ENCODE data around the gene RHNO1. TPM values are rescaled to one million over a fixed set of nuclear protein-coding genes. Genes with fewer than 3 reads are reported as not detected.

The RHNO1 gene
- total RNA-seq, 1 experiment from 2014 or later, result 99.8 TPM

GRCh38 chr12:2912216-2912575 is 35.2 kb downstream of the RHNO1 start:
- Histone ChIP-seq H3K4me1 (no peaks in the 10 kb centered on the region), H3K4me3 (ENCODE audit: low read depth, low read length) (no peak overlapping the region), H3K9me3 (no peaks in the 10 kb centered on the region), H3K27me3 (replicated peaks; ENCODE audit: control insufficient read depth, insufficient read depth, low read length) (no peaks in the 10 kb centered on the region), H3K36me3 (ENCODE audit: control insufficient read depth, insufficient read depth, low read length) (peaks cover 1% of the 10 kb centered on the region; the same call in 1 of the 2 replicates)
- no peak for TF ChIP-seq CTCF (IDR thresholded peaks at IDR 0.05; ENCODE audit: insufficient read depth in 1 of 2, low read depth in 1 of 2, low read length in 1 of 2, severe bottlenecking in 1 of 2, unreplicated experiment in 1 of 2)
- Mint-ChIP-seq H3K9me3 (ENCODE audit: unreplicated experiment) (no peaks in the 10 kb centered on the region), H3K27ac (ENCODE audit: unreplicated experiment) (no peak overlapping the region), H3K36me3 (ENCODE audit: insufficient read depth, unreplicated experiment) (peaks cover 50% of the 10 kb centered on the region), H3K27me3 (ENCODE audit: insufficient read depth, unreplicated experiment) (no peaks in the 10 kb centered on the region), H3K4me1 (ENCODE audit: low read depth, unreplicated experiment) (peaks cover 7% of the 10 kb centered on the region), H3K4me3 (ENCODE audit: unreplicated experiment) (no peak overlapping the region)
- no TSS peak for BruUV-seq (replicated peaks)
- intact Hi-C loops (cut with micrococcal nuclease; ENCODE audit: unreplicated experiment), result no loop called here
- CTCF ChIA-PET, result interaction anchor here (0.9 kb wide), 1 partner anchor 26 kb away, joined by 14 read pairs; no protein-coding TSS in a partner anchor
- DNase-seq, result no peak
- POLR2A ChIA-PET, result no interaction called here

GRCh38 chr12:2919249-2919648 is 42.2 kb downstream of the RHNO1 start:
- Histone ChIP-seq H3K36me3 (ENCODE audit: control insufficient read depth, insufficient read depth, low read length) (peaks cover 1% of the 10 kb centered on the region; the same call in 1 of the 2 replicates), H3K27me3 (replicated peaks; ENCODE audit: control insufficient read depth, insufficient read depth, low read length) (no peaks in the 10 kb centered on the region), H3K4me1 (no peaks in the 10 kb centered on the region), H3K9me3 (no peaks in the 10 kb centered on the region), H3K4me3 (ENCODE audit: low read depth, low read length) (no peak overlapping the region)
- intact Hi-C loops (cut with micrococcal nuclease; ENCODE audit: unreplicated experiment), result no loop called here
- ChIA-PET CTCF (no interaction called here), POLR2A (no interaction called here)
- no peak for TF ChIP-seq CTCF (IDR thresholded peaks at IDR 0.05; ENCODE audit: insufficient read depth in 1 of 2, low read depth in 1 of 2, low read length in 1 of 2, severe bottlenecking in 1 of 2, unreplicated experiment in 1 of 2)
- H3K4me3 Mint-ChIP-seq (ENCODE audit: unreplicated experiment), result no peak overlapping the region
- BruUV-seq (replicated peaks), result no TSS peak
- no peaks in the 10 kb centered on the region for H3K4me1 Mint-ChIP-seq (ENCODE audit: low read depth, unreplicated experiment)
- H3K27me3 Mint-ChIP-seq (ENCODE audit: insufficient read depth, unreplicated experiment), result no peaks in the 10 kb centered on the region
- no peaks in the 10 kb centered on the region for H3K9me3 Mint-ChIP-seq (ENCODE audit: unreplicated experiment)
- H3K36me3 Mint-ChIP-seq (ENCODE audit: insufficient read depth, unreplicated experiment), result peaks cover 62% of the 10 kb centered on the region
- H3K27ac Mint-ChIP-seq (ENCODE audit: unreplicated experiment), result no peak overlapping the region
- no peak for DNase-seq

- Histone ChIP-seq H3K9me3 (no peaks in the 10 kb centered on the region), H3K4me1 (no peaks in the 10 kb centered on the region), H3K4me3 (ENCODE audit: low read depth, low read length) (no peak overlapping the region), H3K27me3 (replicated peaks; ENCODE audit: control insufficient read depth, insufficient read depth, low read length) (no peaks in the 10 kb centered on the region), H3K36me3 (ENCODE audit: control insufficient read depth, insufficient read depth, low read length) (peaks cover 1% of the 10 kb centered on the region; the same call in 1 of the 2 replicates)
- DNase-seq, result no peak
- no TSS peak for BruUV-seq (replicated peaks)
- POLR2A ChIA-PET, result no interaction called here
- Mint-ChIP-seq H3K27me3 (ENCODE audit: insufficient read depth, unreplicated experiment) (no peaks in the 10 kb centered on the region), H3K4me3 (ENCODE audit: unreplicated experiment) (no peak overlapping the region), H3K36me3 (ENCODE audit: insufficient read depth, unreplicated experiment) (peaks cover 71% of the 10 kb centered on the region), H3K4me1 (ENCODE audit: low read depth, unreplicated experiment) (no peaks in the 10 kb centered on the region), H3K9me3 (ENCODE audit: unreplicated experiment) (no peaks in the 10 kb centered on the region), H3K27ac (ENCODE audit: unreplicated experiment) (no peak overlapping the region)
- intact Hi-C loops (cut with micrococcal nuclease; ENCODE audit: unreplicated experiment), result no loop called here
- CTCF ChIA-PET, result no interaction called here
- TF ChIP-seq CTCF (IDR thresholded peaks at IDR 0.05; ENCODE audit: insufficient read depth in 1 of 2, low read depth in 1 of 2, low read length in 1 of 2, severe bottlenecking in 1 of 2, unreplicated experiment in 1 of 2), result no peak
Observed at GRCh38 chr12:2922329-2922728, 45.3 kb downstream of the RHNO1 start.

Measured in Caco-2 (cell line).